Duodenal mucosa (tissue), 2 donors: Measurements from ENCODE around the gene ARIH1.

Experiments
- H3K27ac ChIP-seq: one replicate; pipeline ENCODE4 v1.7.0; 2013; ENCODE audit warnings: low read depth, low read length
- H3K27me3 ChIP-seq, 2 donors: one replicate each; pipeline ENCODE4 v1.7.0; 2013; ENCODE audit warnings: low read length in 2 of 2, control low read depth in 1 of 2; ENCODE audit not compliant: insufficient read depth in 2 of 2, control insufficient read depth in 1 of 2
- H3K36me3 ChIP-seq, 2 donors: one replicate each; pipeline ENCODE4 v1.7.0; 2013; ENCODE audit warnings: low read length in 2 of 2, control low read depth in 1 of 2; ENCODE audit not compliant: insufficient read depth in 2 of 2, control insufficient read depth in 1 of 2
- H3K4me1 ChIP-seq, 2 donors: one replicate each; pipeline ENCODE4 v1.7.0; 2013; ENCODE audit warnings: low read length in 2 of 2, control low read depth in 1 of 2; ENCODE audit not compliant: insufficient read depth in 2 of 2, control insufficient read depth in 1 of 2
- H3K4me3 ChIP-seq, 2 donors: one replicate each; pipeline ENCODE4 v1.7.0; 2013; ENCODE audit warnings: low read length in 2 of 2, low read depth in 1 of 2
- H3K9ac ChIP-seq, 2 donors: one replicate each; pipeline ENCODE4 v1.7.0; 2013; ENCODE audit warnings: low read length in 2 of 2, low read depth in 1 of 2
- H3K9me3 ChIP-seq, 2 donors: one replicate each; pipeline ENCODE4 v1.7.0; 2013; ENCODE audit warnings: low read length in 2 of 2, control low read depth in 1 of 2; ENCODE audit not compliant: control insufficient read depth in 1 of 2

ARIH1 gene

DNA sequence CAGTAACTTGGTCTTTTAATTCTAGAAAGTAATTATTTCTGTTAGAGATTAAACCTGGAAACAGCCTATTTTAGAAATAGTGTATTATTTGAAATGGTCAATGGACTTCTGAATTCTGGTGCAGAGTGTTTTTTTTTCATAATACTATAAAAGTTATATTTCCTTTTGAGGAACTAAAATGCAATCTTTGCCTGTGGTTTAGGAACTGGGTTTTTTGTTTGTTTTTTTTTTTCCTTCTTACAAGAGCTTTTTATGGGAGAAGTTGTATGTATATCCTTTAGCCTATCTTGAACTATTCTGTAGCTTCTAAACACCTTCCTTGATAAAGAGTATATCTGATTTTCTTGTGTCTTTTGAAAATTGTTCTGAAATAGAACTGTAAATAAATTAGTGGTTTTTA is 88.3 kb downstream of the ARIH1 start:
- H3K27me3 ChIP-seq: no peaks in the 10 kb centered on the region
- H3K36me3 ChIP-seq: peaks cover 16 to 41% of the 10 kb centered on the region in 2 donors
- no peak overlapping the region for H3K27ac ChIP-seq
- no peak overlapping the region for H3K4me3 ChIP-seq
- H3K9ac ChIP-seq: no peak overlapping the region
- no peaks in the 10 kb centered on the region for H3K9me3 ChIP-seq
- H3K4me1 ChIP-seq: peaks cover 2% of the 10 kb centered on the region in 2 donors

DNA sequence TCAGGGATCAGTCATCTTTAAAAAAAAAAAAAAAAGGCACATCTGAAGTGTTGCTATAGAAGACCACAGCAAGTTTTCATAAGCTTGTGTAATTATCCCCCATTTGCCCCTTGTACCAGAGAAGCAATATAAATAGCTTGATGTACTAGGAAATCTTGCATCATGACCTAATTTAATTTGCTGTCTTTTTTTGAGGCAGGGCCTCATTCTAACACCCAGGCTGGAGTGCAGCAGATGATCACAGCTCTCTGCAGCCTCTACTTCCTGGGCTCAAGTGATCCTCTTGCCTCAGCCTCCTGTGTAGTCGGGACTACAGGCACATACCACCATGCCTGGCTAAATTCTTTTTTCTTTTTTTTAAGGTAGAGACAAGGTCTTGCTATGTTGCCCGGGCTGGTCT is 88.7 kb downstream of the ARIH1 start:
- H3K9me3 ChIP-seq: no peaks in the 10 kb centered on the region
- no peaks in the 10 kb centered on the region for H3K27me3 ChIP-seq
- H3K27ac ChIP-seq: no peak overlapping the region
- peaks cover 5% of the 10 kb centered on the region in 2 donors for H3K4me1 ChIP-seq
- no peak overlapping the region for H3K4me3 ChIP-seq
- H3K9ac ChIP-seq: no peak overlapping the region
- H3K36me3 ChIP-seq: peaks cover 16 to 44% of the 10 kb centered on the region in 2 donors

DNA sequence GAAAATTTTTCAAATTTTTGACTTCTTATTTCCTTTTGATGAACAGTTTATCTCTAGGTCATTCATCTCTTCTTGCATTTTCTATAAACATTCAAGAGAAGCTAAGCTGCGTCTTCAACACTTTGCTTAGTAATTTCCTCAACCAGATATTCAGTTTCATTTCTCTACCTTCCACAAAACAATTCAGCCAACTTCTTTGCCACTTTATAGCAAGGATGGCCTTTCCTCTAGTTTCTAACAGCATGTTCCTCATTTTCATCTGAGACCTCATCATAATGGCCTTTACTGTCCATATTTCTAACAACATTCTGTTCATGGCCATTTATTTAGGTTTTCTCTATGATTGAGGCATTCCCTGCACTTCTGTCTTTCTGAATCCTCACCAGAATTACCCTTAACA is 90.0 kb downstream of the ARIH1 start:
- Histone ChIP-seq H3K27ac (no peak overlapping the region), H3K27me3 (no peaks in the 10 kb centered on the region), H3K9me3 (no peaks in the 10 kb centered on the region), H3K4me3 (no peak overlapping the region), H3K36me3 (peaks cover 11 to 40% of the 10 kb centered on the region in 2 donors), H3K9ac (no peak overlapping the region), H3K4me1 (peaks cover 5% of the 10 kb centered on the region in 2 donors)

DNA sequence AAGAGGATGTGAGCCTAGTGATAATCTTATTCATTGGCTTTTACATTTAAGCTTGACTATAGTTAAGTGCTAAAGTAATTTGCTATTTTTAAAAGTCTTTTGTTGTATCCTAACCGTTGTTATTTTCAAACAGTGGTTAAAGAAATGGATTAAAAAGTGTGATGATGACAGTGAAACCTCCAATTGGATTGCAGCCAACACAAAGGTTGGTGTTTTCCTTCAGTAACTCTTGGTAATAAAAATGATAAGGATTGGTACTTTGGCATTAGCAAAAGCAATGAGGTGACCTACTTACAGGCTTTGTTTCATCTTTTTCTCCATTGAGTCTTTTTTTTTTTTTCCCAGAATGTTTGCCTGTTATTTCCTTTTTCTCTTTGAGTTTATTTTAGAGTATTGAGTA is 92.8 kb downstream of the ARIH1 start:
- Histone ChIP-seq H3K27me3 (no peaks in the 10 kb centered on the region), H3K9ac (no peak overlapping the region), H3K9me3 (no peaks in the 10 kb centered on the region), H3K4me3 (no peak overlapping the region), H3K27ac (no peak overlapping the region), H3K4me1 (peaks cover 5% of the 10 kb centered on the region in 2 donors), H3K36me3 (peaks cover 20 to 49% of the 10 kb centered on the region in 2 donors)

DNA sequence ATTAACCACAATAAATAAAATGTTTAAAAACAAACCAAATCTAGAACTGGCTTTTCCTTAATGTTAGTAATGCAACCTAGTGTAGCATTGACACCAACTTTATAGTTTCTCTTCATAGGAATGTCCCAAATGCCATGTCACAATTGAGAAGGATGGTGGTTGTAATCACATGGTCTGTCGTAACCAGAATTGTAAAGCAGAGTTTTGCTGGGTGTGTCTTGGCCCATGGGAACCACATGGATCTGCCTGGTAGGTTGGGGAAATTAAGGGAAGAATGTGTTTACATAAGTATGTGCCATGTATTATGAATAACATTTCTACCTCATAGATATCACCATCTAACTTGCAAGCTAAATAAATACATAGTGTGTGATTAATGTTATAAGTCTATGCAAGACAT is 95.9 kb downstream of the ARIH1 start:
- Histone ChIP-seq H3K4me1 (peaks cover 5% of the 10 kb centered on the region in 2 donors), H3K27me3 (no peaks in the 10 kb centered on the region), H3K4me3 (no peak overlapping the region), H3K27ac (no peak overlapping the region), H3K36me3 (peaks cover 13 to 45% of the 10 kb centered on the region in 2 donors), H3K9me3 (no peaks in the 10 kb centered on the region), H3K9ac (no peak overlapping the region)

DNA sequence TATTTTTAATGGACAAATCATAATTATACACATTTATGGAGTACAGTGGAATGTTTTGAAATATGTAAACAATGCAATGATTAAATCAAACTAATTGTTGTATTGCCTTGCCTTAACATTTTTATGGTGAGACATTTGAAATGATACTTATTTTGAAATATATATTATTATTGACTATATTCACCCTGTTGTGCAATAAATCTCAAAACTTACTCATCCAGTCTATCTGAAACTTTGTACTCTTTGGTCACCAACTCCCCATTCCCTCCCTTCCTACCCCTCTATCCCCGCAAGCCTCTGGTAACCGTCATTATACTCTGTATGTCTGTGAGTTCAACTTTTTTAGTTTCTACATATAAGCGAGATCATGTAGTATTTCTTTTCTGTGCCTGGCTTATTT is 105.7 kb downstream of the ARIH1 start:
- Histone ChIP-seq H3K36me3 (peaks cover 21 to 69% of the 10 kb centered on the region in 2 donors), H3K4me3 (no peak overlapping the region), H3K27me3 (no peaks in the 10 kb centered on the region)

DNA sequence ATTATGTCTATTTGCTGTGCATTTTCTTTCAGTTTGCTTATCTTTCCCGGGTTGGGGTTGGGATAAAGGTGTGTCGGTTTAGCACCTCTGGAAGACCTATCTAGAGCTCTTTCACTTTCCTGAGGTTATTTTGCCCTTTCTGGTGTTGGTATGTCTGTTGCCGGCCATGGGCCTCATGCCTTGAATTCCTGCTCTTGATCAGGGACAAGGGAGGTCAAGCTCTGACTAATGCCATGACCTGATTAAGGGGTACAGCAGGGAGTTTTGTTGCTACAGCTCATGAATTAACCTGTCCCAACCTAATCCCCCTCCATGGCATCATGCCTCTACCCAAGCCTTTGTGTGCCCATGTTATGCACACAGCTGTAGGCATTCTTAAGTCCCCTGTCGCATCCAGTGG is 109.9 kb downstream of the ARIH1 start:
- H3K36me3 ChIP-seq: peaks cover 11 to 67% of the 10 kb centered on the region in 2 donors
- no peak overlapping the region for H3K27ac ChIP-seq

More for the DNA sequence above, 105.7 kb downstream of the ARIH1 start:
- no peak overlapping the region for H3K27ac ChIP-seq
- H3K9ac ChIP-seq: no peak overlapping the region
- H3K4me1 ChIP-seq: no peaks in the 10 kb centered on the region
- peaks cover 0 to 5% of the 10 kb centered on the region in 2 donors for H3K9me3 ChIP-seq

DNA sequence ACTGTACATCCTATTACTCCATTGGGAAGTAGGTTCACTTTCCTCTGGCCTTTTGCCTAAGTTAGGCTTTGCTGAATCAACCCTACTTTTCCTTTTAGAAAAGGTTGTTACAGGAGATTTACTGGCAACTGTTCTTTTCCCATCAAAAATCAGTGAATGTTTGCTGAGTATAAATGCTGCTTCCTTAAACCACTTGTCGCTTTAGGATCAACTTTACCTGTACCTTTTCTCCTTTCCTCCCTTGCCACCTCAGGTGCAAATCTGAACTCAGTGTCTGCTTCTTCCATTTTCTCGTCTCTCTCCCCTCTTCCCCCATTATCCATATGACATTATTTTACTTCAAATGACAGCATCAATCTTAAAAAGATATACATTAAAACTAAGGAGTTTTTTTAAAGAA is 110.9 kb downstream of the ARIH1 start:
- no peak overlapping the region for H3K4me3 ChIP-seq
- no peaks in the 10 kb centered on the region for H3K4me1 ChIP-seq
- no peaks in the 10 kb centered on the region for H3K9me3 ChIP-seq
- no peak overlapping the region for H3K9ac ChIP-seq
- no peak overlapping the region for H3K27ac ChIP-seq
- H3K27me3 ChIP-seq: no peaks in the 10 kb centered on the region
- H3K36me3 ChIP-seq: peaks cover 7 to 65% of the 10 kb centered on the region in 2 donors

More for the DNA sequence above, 109.9 kb downstream of the ARIH1 start:
- Histone ChIP-seq H3K9ac (no peak overlapping the region), H3K4me3 (no peak overlapping the region), H3K4me1 (no peaks in the 10 kb centered on the region), H3K27me3 (no peaks in the 10 kb centered on the region), H3K9me3 (peaks cover 0 to 3% of the 10 kb centered on the region in 2 donors)

DNA sequence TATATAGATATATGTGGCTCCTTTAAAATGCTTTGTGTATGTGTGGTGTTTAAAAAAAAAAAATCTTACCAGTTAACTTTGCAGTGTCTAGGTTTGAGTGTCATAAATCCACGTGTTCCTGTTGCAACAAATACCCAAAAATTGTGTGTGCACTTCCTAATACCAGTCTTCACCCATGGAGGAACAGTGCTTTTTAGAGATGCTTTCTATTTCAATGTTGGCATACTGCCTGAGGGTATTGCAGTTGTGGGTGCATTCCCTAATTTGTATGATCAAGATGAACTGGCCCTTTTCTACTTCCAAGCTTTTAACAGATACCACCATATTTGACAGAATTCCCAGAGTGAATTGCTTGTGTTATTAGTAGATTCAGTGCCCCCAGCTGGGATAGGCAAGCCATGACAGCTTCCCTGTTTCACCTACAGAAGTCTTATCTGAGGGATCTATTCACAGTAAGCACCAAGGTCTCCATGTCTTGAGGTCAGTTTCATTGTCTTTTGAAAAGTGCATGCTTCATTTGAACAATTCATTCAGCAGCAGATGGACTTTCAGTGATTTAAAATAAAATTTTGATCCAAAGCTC is 111.4 kb downstream of the ARIH1 start:
- H3K36me3 ChIP-seq: peaks cover 7 to 61% of the 10 kb centered on the region in 2 donors
- H3K27ac ChIP-seq: no peak overlapping the region
- no peak overlapping the region for H3K4me3 ChIP-seq
- H3K9ac ChIP-seq: no peak overlapping the region
- no peaks in the 10 kb centered on the region for H3K4me1 ChIP-seq
- H3K9me3 ChIP-seq: no peaks in the 10 kb centered on the region
- no peaks in the 10 kb centered on the region for H3K27me3 ChIP-seq

DNA sequence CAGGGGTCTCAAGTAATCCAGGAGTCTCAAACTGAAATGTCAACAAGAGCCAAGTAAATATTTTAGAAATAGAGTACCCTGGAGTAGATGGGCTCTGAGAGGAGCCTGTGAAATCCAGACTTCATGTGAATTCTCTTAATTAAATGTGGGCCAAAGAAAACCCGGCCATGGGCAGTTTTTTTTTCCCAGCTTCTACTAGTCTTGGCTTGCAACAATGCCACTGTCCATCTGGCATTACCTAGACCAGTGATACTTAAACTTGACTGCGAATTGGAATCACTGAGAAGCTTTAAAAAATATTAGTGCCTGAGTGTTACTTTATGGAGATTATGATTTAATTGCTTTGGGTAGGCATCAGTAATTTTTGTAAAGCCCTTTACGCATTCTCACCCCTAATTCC is 114.0 kb downstream of the ARIH1 start:
- no peak overlapping the region for H3K4me3 ChIP-seq
- H3K27ac ChIP-seq: no peak overlapping the region
- no peak overlapping the region for H3K9ac ChIP-seq
- no peaks in the 10 kb centered on the region for H3K27me3 ChIP-seq
- H3K4me1 ChIP-seq: no peaks in the 10 kb centered on the region
- H3K9me3 ChIP-seq: no peaks in the 10 kb centered on the region
- peaks cover 0 to 38% of the 10 kb centered on the region in 2 donors for H3K36me3 ChIP-seq
